ENCODE results near the gene ZNRD2.

GRCh38 chr11:65575568-65576231 lies 5.4 kb downstream of the ZNRD2 start, which contains the start of gene EHBP1L1:
- peak in 1 of 4 donors; percentile 65 for TF ChIP-seq POLR2A (IDR thresholded peaks at IDR 0.05)
- no peak for TF ChIP-seq CTCF (IDR thresholded peaks at IDR 0.05)
